Measurements from ENCODE around the gene BRF1.

GRCh38 chr14:105323663-105324062 is 22.9 kb upstream of the BRF1 start:
- TF ChIP-seq GATA3 (IDR thresholded peaks at IDR 0.05; ENCODE audit: low read depth, low read length): no peak
- no peak for TF ChIP-seq GATA2 (IDR thresholded peaks at IDR 0.05; ENCODE audit: low read depth, low read length)

Measured in SH-SY5Y (cell line).